Muscle layer of duodenum (tissue), 2 donors: ENCODE data around the gene NEU4.
A peak's percentile ranks its signal among the peaks of the same experiment; 100 is the strongest.
"Not testable (repeated sequence)": the region's sequence is repeated elsewhere in the genome, so short reads cannot be mapped to it uniquely, and the experiment has no call there.

Source experiments
- H3K27ac ChIP-seq: one replicate; pipeline ENCODE4 v1.7.0; 2013; ENCODE audit warnings: mild to moderate bottlenecking, low read length
- H3K27me3 ChIP-seq: one replicate; pipeline ENCODE4 v1.7.0; 2013; ENCODE audit warnings: low read depth, mild to moderate bottlenecking, control low read depth, low read length
- H3K36me3 ChIP-seq, 2 donors: one replicate each; pipeline ENCODE4 v1.7.0; 2013; ENCODE audit warnings: low read length in 2 of 2, control low read depth in 1 of 2, mild to moderate bottlenecking in 1 of 2; ENCODE audit not compliant: insufficient read depth in 2 of 2, control insufficient read depth in 1 of 2
- H3K4me1 ChIP-seq, 2 donors: one replicate each; pipeline ENCODE4 v1.7.0; 2013; ENCODE audit warnings: low read length in 2 of 2, mild to moderate bottlenecking in 2 of 2, control low read depth in 1 of 2, moderate library complexity in 1 of 2; ENCODE audit not compliant: insufficient read depth in 2 of 2, control insufficient read depth in 1 of 2
- H3K4me3 ChIP-seq, 2 donors: one replicate each; pipeline ENCODE4 v1.7.0; 2013; ENCODE audit warnings: low read length in 2 of 2, low read depth in 1 of 2, mild to moderate bottlenecking in 1 of 2
- H3K9me3 ChIP-seq, 2 donors: one replicate each; pipeline ENCODE4 v1.7.0; 2013; ENCODE audit warnings: low read length in 2 of 2, control low read depth in 1 of 2, mild to moderate bottlenecking in 1 of 2; ENCODE audit not compliant: control insufficient read depth in 1 of 2
- donor health status: healthy.

Gene NEU4

DNA sequence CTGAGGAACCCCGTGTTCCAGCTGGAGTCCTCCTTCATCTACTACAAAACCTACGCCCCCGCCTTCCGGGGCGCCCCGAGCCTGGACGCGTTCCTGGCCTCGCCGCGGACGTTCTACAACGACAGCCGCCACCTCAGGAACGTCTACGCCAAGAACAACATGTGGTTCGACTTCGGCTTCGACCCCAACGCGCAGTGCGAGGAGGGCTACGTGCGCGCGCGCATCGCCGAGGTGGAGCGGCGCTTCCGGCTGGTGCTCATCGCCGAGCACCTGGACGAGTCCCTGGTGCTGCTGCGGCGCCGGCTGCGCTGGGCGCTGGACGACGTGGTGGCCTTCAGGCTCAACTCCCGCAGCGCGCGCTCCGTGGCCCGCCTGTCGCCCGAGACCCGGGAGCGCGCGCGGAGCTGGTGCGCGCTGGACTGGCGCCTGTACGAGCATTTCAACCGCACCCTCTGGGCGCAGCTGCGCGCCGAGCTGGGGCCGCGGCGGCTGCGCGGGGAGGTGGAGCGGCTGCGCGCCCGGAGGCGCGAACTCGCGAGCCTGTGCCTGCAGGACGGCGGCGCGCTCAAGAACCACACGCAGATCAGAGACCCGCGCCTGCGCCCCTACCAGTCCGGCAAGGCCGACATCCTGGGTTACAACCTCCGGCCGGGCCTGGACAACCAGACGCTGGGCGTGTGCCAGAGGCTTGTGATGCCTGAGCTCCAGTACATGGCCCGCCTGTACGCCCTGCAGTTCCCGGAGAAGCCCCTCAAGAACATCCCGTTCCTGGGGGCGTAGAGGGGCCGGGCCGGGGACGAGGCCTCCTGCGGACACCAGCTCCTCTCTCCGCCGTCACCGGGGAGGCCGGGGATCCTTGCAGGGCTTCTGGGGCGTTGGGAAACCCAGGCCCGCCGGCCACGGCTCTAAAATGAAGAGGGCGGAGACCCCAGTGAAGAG is 5.3 kb upstream of the NEU4 start:
- Histone ChIP-seq H3K4me1 (peaks cover 0 to 20% of the 10 kb centered on the region in 2 donors), H3K36me3 (no peaks in the 10 kb centered on the region), H3K27me3 (peaks cover 11% of the 10 kb centered on the region), H3K9me3 (no peaks in the 10 kb centered on the region), H3K27ac (no peak overlapping the region), H3K4me3 (peak overlapping the region; percentile 21 to 67)

DNA sequence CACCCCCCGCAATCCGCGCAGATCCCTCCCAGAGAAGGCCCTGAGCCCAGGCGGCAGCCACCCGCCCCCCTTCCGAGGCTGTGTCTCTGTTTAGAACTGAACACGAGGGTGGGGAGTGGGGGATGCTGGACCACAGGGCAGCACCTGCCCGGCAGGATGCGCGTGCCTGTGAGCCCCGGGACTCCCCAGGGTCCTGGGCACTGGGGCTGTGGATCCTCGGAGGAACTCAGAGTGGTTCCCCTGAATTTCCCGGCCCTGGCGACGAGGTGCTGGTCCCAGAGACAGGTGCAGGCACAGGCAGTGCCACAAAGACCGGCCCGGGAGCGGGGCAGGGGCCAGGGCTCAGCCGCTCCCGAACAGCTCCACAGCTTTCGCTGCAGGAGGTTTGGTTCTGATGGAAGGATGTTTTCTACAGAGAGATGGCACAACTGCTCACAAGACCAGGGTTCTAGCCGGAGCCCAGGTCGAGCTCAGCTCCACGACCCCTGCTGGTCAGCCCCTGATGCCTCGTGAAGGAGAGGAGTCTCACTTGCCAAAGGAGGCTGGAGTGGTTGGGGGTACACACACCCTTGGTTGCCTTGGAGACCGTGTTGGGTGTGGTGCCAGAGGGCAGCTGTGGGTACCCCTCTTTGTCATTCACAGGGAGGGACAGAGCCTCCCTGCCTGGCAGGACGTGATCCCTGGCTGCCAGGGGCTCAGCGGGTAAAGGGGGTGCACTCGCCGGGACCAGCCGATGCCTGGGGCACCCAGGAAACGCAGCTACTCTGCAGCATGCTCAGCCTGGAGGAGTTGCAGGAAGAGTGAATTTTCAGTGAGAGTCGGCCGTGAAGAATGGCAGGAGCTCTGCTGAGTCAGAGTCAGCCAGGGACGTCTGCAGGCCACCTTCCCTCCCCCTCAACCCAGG is 4.4 kb upstream of the NEU4 start:
- Histone ChIP-seq H3K4me3 (peak overlapping the region in 1 of 2 donors; percentile 67), H3K27me3 (peaks cover 11% of the 10 kb centered on the region), H3K36me3 (no peaks in the 10 kb centered on the region), H3K9me3 (no peaks in the 10 kb centered on the region), H3K27ac (no peak overlapping the region), H3K4me1 (peaks cover 0 to 20% of the 10 kb centered on the region in 2 donors)

DNA sequence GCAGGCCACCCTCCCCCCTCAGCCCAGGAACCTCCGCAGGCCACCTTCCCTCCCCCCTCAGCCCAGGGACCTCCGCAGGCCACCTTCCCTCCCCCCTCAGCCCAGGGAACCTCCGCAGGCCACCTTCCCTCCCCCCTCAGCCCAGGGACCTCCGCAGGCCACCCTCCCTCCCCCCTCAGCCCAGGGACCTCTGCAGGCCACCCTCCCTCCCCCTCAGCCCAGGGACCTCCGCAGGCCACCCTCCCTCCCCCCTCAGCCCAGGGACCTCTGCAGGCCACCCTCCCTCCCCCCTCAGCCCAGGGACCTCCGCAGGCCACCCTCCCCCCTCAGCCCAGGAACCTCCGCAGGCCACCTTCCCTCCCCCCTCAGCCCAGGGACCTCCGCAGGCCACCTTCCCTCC is 2.8 kb upstream of the NEU4 start:
- H3K4me1 ChIP-seq, result peaks cover 0 to 20% of the 10 kb centered on the region in 2 donors
- H3K4me3 ChIP-seq, H3K36me3 ChIP-seq, H3K9me3 ChIP-seq, H3K27ac ChIP-seq: not testable (repeated sequence)
- H3K27me3 ChIP-seq, result peaks cover 11% of the 10 kb centered on the region

DNA sequence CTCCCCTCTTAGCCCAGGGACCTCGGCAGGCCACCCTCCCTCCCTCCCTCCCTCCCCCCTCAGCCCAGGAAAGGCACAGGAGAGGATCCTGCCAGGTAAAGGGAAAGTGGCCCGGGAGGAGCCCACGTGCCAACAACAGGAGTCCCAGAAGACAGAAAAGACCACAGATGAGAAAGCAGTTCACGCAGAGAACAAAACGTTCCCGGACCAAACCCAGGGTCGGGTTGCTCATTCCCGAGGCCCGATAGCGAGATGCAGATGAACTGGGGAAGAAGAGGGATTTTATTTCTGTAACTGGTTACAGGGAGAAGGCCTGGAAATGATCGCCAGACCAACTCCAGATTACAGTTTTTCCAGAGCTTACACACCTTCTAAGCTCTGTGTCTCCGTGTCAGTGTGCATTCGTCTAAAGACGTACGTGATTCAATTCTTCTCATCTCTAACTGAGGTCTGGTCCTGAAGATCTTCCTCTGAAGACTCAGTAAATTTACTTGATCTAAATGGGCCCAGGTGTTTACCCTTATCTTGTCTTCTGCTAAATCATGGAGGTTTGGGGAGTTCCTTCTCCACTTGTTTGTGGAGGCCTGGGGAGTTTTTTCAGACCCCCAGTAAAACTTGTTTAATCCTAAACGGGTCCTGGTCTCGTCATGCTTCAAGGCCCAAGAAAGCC is 807 bp upstream of the NEU4 start:
- Histone ChIP-seq H3K27ac (no peak overlapping the region), H3K4me3 (no peak overlapping the region), H3K27me3 (peaks cover 11% of the 10 kb centered on the region), H3K9me3 (no peaks in the 10 kb centered on the region), H3K4me1 (peaks cover 0 to 16% of the 10 kb centered on the region in 2 donors), H3K36me3 (no peaks in the 10 kb centered on the region)

DNA sequence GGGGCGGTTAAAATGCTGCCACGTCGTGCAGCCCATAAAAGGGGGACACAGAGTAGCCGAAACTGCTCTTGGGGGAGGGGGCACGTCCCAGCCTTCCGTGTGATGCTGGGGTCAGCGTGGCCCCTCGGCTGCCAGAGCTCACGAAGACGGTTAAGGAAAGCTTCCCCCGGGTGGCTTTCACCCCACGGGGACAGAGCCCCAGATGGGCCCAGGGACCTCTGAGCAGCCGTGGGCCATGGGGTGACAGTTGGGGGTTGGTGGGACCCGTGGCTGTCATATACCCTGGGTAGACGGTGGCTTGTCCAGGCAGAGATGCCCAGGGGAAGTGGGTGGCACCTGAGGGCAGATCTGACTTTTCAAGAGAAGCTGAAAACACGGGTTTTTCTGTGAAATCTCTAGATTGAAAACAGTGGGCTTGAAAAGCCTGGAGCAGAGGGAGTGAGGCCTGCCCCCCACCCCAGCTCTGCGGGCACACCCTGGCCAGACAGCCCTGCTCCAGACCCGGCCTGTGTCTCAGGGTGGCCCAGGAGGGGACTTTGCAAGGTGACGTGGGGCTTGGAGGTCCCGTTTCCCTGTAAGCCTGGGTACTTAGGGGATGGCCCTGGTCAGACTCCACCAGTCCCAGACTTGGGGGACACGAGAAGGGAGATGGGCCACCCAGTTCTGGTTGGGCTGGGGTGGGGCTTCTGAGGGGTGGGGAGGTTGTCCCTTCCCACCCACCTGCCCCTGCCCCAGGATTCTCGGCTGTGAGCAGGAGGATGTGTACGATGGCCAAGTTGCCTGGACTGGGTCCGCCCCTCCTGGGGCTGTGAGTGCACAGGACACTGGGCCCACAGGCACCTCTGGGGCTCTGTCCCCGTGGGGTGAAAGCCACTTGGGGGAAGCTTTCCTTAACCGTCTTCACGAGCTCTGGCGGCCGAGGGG is 652 bp downstream of the NEU4 start:
- Histone ChIP-seq H3K4me1 (peaks cover 0 to 2% of the 10 kb centered on the region in 2 donors), H3K27me3 (peaks cover 3% of the 10 kb centered on the region), H3K36me3 (no peaks in the 10 kb centered on the region), H3K27ac (no peak overlapping the region), H3K4me3 (no peak overlapping the region), H3K9me3 (no peaks in the 10 kb centered on the region)

DNA sequence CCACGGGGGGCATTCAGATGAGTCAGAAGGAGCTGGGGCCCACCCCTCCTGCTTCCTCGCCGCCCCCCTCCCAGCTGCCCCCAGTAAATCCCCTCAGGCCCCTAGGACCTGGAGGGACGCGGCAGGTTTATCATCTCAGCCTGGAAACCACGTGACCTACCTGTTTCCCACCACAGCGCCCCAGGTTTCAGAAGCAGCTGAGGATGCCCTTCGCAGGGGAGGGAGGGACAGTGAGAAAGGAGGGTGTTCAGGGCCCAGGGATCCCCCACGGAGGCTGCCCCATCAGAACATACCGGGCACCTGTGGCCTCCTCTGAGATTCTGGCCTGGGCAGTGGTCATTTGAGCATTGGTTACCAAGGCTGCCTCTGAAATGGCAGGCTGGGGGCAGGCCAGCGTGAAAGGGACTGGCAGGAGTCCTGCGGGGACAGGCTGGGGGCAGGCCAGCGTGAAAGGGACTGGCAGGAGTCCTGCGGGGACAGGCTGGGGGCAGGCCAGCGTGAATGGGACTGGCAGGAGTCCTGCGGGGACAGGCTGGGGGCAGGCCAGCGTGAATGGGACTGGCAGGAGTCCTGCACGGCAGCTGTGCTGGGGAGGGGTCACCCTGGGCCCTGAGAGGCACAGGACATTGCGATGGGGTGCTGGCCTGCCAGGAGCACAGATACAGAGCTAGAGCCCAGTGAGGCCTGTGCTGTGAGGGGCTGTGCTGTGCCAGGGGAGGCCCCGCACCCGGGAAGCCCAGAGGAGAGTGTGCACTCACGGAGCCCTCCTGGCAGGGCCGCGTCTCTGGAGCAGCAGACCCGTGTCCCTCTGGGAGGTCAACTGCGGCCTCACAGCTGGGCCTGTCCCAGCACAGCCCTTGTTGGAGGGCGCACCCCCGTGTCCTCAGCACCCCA is 1.6 kb downstream of the NEU4 start:
- Histone ChIP-seq H3K9me3 (no peaks in the 10 kb centered on the region), H3K36me3 (no peaks in the 10 kb centered on the region), H3K27me3 (no peaks in the 10 kb centered on the region), H3K4me1 (no peaks in the 10 kb centered on the region), H3K4me3 (no peak overlapping the region), H3K27ac (no peak overlapping the region)

DNA sequence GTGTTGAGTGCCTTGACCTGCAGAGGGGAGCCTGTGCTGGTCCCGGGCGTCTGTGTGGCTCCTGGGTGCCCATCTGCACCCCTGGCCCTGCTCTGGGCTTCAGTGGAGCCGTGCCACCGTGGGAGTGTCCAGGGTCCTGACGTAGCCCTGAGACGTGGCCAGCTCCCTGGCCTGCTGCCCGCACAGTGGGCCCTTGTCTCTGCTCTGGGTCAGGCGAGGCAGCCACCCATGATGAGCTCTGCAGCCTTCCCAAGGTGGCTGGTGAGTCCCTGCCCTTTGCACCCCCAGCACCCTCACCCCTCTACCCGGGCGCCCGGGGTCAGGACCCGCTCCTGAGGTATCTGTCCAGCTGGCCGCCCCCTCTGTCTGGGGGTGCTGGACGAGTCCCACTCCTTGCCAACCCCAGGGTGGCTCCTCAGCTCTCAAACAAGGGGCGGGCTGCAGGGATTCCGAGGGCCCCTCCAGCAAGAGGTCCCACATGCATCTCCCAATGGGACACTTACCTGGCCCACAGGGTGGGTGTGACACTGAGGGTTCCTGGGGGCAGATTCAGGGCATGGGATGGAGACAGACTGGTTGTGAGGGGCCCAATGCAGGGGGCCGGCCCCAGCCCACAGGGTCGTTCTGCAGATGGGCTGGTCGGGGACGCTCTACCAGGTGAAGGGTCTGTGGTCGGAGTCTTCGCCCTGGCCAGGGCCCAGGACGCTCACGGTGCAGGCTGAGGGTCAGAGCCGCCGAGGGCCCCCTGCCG is 2.4 kb downstream of the NEU4 start:
- Histone ChIP-seq H3K27ac (no peak overlapping the region), H3K36me3 (no peaks in the 10 kb centered on the region), H3K27me3 (no peaks in the 10 kb centered on the region), H3K4me3 (no peak overlapping the region), H3K9me3 (no peaks in the 10 kb centered on the region), H3K4me1 (no peaks in the 10 kb centered on the region)

DNA sequence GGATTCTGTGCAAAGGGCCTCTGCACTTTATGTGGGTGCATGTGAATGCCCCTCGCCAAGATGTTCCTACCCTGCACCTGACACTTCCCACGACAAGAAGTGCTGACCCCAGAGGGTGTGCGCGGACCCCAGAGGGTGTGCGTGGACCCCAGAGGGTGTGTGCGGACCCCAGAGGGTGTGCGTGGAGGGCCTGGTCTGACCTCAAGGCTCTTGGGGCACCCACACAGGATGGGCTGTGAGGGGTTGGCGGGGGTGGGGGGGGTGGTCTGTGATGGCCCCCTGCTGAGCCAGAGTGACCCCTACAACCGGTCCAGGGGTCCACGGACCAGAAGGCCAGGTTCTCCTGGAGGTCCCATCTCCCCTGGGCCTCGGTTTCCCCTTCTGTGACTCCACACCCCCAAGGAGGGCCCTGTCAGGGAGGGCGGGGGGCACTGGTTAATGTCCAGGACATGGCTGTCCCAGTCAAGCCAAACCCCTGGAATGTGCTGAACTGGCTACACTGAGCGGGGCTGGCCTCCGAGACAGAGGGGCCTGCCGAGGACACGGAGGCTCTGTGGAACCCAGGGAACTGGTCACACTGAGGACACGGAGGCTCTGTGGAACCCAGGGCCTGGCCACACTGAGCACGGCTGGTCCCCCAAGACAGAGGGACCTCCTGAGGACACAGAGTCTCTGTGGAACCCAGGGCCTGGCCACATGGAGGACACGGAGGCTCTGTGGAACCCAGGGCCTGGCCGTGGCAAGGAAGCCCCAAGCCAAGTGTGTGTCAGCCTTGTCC is 3.1 kb downstream of the NEU4 start:
- Histone ChIP-seq H3K4me3 (no peak overlapping the region), H3K36me3 (no peaks in the 10 kb centered on the region), H3K27ac (no peak overlapping the region), H3K27me3 (no peaks in the 10 kb centered on the region), H3K9me3 (no peaks in the 10 kb centered on the region), H3K4me1 (no peaks in the 10 kb centered on the region)
